ENCODE measurements around the gene CUBN.

Gene CUBN

GRCh38 chr10:17129741-17130140 is at the start of gene CUBN:
TSS of gene CUBN (minus strand) at chr10:17129811. CDS start at chr10:17129765, 46 bp downstream.
- DNase-seq (ENCODE audit: low read depth in 2 of 2): no peak

GRCh38 chr10:17179002-17179401 is 49.4 kb upstream of the CUBN start:
- no peak for DNase-seq (ENCODE audit: low read depth in 2 of 2)

- DNase-seq (ENCODE audit: low read depth in 2 of 2): no peak
These were observed 48.4 kb upstream of the CUBN start for GRCh38 chr10:17178006-17178405.

GRCh38 chr10:17177014-17177413 is 47.4 kb upstream of the CUBN start:
- DNase-seq (ENCODE audit: low read depth in 2 of 2): no peak

DNA sequence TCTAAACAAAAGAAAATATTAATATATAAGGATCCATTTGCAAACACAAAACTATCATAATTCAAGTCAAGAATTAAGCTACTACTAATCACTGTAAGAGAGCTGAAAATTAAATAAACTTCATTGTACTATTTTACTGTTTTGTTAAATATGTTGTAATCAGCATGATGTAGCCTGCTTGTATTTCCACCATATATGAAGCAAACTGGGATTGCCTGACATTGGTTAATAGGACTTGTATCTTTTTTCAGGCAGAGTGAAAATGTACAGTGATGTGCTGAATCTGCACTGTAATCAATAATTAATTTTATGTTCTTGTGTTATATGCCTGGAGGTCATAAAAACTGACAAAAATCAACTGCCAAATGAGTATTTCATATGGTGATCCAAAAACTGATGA is 46.5 kb upstream of the CUBN start:
- DNase-seq (ENCODE audit: low read depth in 2 of 2): no peak

DNA sequence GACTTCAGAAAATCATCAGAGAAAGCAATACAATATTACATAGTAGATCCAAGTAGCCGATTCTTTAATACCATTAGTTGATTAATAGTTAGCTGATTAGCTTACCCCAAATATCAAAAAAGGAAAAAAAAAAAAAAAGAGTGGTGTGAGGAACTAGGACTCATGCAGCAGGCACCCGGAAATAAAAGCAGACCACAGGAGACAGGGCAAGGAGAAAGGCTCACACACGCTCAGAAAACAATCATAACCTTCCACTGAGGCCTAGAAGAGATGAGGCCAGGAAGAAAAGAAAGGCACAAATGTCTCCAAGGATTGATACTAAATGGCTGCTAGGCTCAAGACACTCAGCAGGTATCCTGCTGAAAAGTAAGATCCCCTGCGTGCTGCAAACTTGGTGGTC is 45.9 kb upstream of the CUBN start:
- no peak for DNase-seq (ENCODE audit: low read depth in 2 of 2)

DNA sequence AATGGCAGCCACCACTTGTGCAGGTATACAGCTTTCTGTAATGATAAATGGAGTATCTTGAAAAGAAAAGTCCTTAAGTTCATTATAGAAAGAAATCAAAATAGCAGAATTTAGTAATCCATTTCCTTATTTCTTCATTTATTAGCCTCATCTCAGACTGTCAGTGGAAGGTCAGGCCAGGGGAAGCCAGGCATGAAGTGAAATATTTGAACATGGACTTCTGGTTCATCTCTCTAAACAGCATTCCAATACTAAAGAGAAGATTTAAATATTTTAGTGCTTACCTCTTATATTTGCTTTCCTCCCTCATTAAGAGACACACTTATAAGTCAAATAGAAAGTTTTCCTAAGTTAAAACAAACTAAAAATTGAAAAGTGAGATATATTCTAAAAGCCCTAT is 45.0 kb upstream of the CUBN start:
- DNase-seq (ENCODE audit: low read depth in 2 of 2): no peak

GRCh38 chr10:17171141-17171641 is 41.6 kb upstream of the CUBN start:
- DNase-seq (ENCODE audit: low read depth in 2 of 2): no peak

DNA sequence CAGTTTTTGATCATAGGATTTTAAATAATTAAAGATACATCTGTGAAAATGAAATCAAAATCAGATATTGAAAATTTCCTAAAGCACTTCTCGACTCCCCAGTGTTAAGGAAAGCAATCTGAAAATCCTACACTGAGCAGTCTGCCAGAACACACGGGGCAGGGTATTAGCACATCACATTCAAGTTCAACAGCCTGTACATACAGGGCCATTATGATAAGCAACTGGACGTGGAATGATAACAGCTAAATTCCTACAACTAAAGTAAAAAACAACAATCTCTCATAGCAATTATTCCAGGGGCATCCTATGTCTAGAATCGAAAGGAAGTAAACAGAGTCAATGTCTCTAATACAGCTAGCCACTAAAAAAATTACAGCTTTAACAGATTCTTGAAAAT is 40.2 kb upstream of the CUBN start:
- no peak for DNase-seq (ENCODE audit: low read depth in 2 of 2)

DNA sequence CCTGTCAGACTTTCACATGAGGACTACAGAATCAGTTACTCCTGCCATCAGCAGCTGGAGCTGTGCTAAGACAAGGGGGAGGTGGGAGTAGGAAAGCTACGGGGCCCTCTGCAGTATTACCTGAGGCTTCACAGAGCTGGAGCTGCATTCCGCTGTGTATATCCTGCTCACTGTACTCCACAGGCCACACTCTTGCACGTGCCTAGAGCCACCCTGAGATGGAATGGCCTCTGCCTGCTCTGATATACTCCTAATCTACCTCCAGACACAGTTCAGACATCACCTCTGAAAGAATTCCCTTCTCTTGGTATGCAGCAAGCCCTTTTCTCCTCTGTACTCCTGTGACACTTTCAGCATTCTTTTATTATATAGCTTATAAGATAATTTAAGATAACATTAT is 37.1 kb upstream of the CUBN start:
- DNase-seq (ENCODE audit: low read depth in 2 of 2): no peak

- DNase-seq (ENCODE audit: low read depth in 2 of 2): no peak
These were observed 33.2 kb upstream of the CUBN start for GRCh38 chr10:17162828-17163227.

GRCh38 chr10:17161775-17162174 is 32.2 kb upstream of the CUBN start:
- no peak for DNase-seq (ENCODE audit: low read depth in 2 of 2)

GRCh38 chr10:17157024-17157423 is 27.4 kb upstream of the CUBN start:
- DNase-seq (ENCODE audit: low read depth in 2 of 2): no peak

GRCh38 chr10:17155826-17156225 is 26.2 kb upstream of the CUBN start:
- no peak for DNase-seq (ENCODE audit: low read depth in 2 of 2)

- no peak for DNase-seq (ENCODE audit: low read depth in 2 of 2)
These were observed 24.5 kb upstream of the CUBN start for GRCh38 chr10:17154116-17154515.

DNA sequence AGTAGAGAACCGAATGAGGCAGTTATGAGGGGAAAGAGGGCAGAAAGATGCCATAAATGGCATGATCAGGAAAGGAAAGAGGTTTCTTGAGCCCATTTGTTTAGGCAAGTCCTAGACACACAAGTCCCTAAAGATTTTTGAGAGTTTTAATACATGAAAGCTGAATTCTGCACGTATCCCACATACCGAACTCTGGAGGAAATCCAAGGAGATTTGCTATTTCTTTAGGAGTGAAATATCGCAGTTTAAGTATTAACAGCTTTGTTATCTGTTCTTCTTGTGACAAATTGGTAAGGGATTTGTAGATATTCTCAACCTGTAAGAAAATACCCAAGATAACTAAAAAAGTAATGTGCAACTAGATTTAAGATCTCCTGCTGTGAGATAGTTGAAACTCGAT is 23.7 kb upstream of the CUBN start:
- DNase-seq (ENCODE audit: low read depth in 2 of 2): no peak

DNA sequence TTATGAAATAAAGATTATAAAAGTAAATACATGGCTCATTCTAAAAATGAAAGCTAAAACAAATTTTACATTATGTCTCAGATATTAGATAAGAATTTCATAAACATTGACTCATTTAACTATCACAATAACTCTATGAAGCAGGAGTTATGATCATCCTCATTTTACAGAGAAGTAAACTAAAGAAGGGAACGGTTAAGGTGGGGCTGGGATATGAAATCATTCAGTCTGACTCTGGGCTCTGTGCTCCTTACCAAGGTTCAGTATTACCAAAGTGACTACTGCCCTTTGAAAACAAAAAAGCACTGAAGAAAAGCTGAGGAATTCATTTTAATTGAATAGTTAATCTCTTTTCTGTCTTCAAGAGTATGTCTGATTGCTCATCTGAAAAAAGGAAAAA is 22.1 kb upstream of the CUBN start:
- DNase-seq (ENCODE audit: low read depth in 2 of 2): no peak

GRCh38 chr10:17147884-17148489 is 18.4 kb upstream of the CUBN start:
- no peak for DNase-seq (ENCODE audit: low read depth in 2 of 2)

DNA sequence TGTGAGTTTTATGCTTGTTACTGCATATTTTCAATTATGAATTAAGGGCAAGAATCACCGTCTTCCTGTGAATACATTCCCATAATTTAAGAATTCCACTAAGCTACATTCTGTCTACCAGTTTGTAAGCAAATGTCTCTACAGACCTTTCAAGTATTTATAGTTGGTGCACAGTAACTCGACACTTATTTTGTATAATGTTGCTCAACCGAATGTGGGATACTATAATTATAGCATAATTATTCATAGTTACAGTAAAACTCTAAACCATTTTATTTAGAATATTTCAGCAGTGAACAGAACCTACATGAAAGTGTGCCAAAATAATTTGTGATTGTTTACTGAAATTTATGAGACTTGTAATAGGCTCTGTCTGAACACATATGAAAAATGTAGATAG is 17.3 kb upstream of the CUBN start:
- DNase-seq (ENCODE audit: low read depth in 2 of 2): no peak

GRCh38 chr10:17145239-17145638 is 15.6 kb upstream of the CUBN start:
- DNase-seq (ENCODE audit: low read depth in 2 of 2): no peak

GRCh38 chr10:17144757-17145156 is 15.1 kb upstream of the CUBN start:
- DNase-seq (ENCODE audit: low read depth in 2 of 2): peak in 1 of 2 donors; percentile 27

DNA sequence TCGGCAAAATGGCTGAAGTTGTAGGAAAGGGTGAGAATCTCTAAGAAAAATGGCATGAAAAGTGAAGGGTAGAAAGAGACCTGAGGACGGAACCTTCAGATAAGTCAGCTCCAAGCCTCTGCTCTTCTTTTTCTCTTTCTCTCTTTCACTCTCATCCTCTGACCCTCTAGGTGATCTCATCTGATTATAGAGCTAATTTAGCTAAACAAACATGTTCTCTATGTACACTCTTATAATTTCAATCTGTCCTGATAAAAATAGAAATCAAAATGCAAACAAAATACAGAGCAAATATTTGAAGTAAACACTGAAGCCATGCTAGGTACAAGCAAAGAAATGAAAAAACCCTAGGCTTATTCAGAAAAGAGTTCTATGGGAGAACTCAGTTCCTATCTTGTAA is 14.4 kb upstream of the CUBN start:
- no peak for DNase-seq (ENCODE audit: low read depth in 2 of 2)

GRCh38 chr10:17143055-17143690 is 13.6 kb upstream of the CUBN start:
- DNase-seq (ENCODE audit: low read depth in 2 of 2): no peak
